ENCODE results near the gene LTB4R2.

The LTB4R2 gene

DNA sequence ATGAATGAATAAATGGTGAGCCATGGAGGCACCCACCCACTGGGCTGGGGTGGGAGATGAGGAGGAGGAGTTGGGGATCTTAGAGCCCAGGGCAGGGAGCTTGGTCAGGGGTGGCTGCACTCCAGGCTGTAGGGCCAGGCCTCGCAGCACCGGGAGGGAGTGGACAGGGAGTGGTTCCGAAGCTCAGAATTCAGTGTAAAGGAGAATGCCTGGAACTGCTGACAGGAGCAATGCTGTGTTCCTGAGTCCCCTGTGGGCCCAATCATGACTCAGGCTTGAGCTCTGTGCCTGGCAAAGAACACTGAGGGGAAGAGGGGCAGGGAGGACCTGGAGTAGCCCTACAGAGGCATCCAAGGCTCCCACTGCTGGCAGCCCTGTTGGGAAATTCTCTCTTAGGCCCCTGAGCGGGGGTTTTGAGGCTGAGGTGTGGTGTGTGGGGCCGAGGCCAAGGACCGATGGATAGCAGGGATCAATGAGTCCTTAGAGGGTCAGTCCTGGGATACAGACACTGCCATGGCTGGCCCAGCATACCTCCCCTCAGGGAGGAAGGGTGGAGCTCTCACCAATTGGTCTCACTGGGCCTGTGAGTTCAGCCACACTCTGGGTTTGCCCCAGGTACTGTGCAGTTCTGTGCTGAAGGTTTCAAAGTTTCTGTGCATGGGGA is 29.0 kb upstream of the LTB4R2 start:
- DNase-seq (ENCODE audit: low read depth, low spot score), result no peak
- H3K27ac ChIP-seq, result no peak overlapping the region
- H3K4me3 ChIP-seq, result no peak overlapping the region
- H3K36me3 ChIP-seq (ENCODE audit: insufficient read depth, low read length), result no peaks in the 10 kb centered on the region
- no peaks in the 10 kb centered on the region for H3K9me3 ChIP-seq (ENCODE audit: low read depth, low read length)
- H3K9ac ChIP-seq (ENCODE audit: insufficient read length), result no peak overlapping the region
- no peak for TF ChIP-seq POLR2AphosphoS5 (IDR thresholded peaks at IDR 0.05; ENCODE audit: borderline replicate concordance, low read depth, low read length)
- no peak for TF ChIP-seq EZH2 (IDR thresholded peaks at IDR 0.05)
- no peak for TF ChIP-seq FOXP2 (optimal IDR thresholded peaks at IDR 0.05; ENCODE audit: control extremely low read depth, extremely low read length, insufficient read depth)

DNA sequence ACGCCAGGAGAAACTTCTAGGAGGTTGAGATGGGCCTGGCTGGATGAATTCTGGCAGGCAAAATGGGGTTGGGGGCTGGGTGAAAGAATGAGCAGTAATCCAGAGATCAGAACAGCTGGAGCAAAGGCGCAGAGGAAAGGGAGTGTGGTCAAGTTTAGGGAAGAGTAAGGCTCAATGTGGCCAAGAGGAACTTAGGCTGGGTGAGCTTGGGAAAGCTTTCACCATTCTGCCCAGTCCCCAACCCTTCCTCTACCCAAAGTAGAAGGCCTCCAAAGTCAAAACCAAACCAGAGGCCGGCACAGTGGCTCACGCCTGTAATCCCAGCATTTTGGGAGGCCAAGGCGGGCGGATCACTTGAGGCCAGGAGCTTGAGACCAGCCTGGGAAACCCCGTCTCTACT is 28.3 kb upstream of the LTB4R2 start:
- DNase-seq (ENCODE audit: low read depth, low spot score), result no peak
- H3K4me3 ChIP-seq, result no peak overlapping the region
- H3K27ac ChIP-seq, result no peak overlapping the region
- H3K9ac ChIP-seq (ENCODE audit: insufficient read length), result no peak overlapping the region
- no peaks in the 10 kb centered on the region for H3K9me3 ChIP-seq (ENCODE audit: low read depth, low read length)
- H3K36me3 ChIP-seq (ENCODE audit: insufficient read depth, low read length), result no peaks in the 10 kb centered on the region
- TF ChIP-seq EZH2 (IDR thresholded peaks at IDR 0.05), result no peak
- no peak for TF ChIP-seq FOXP2 (optimal IDR thresholded peaks at IDR 0.05; ENCODE audit: control extremely low read depth, extremely low read length, insufficient read depth)
- no peak for TF ChIP-seq POLR2AphosphoS5 (IDR thresholded peaks at IDR 0.05; ENCODE audit: borderline replicate concordance, low read depth, low read length)

DNA sequence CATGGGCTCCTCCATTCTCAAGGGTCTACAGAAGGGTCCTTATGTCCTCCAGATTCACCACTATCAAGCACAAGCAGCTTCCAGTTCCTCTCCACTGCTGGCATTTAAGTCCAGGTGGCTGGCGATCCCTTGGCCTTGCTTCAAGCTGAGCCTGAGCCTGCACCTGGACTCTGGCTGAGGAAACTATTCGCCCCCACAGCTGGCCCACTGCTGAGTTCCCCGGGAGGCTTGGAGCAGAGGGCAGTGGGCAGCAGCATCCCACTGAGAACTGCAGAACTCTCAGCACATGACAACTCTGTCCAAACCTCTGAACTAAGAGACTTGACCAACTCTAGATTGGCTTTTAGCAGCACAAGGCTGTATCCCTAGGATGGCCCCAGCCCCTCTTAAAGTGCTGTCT is 27.2 kb upstream of the LTB4R2 start:
- Histone ChIP-seq H3K27ac (no peak overlapping the region), H3K9me3 (ENCODE audit: low read depth, low read length) (no peaks in the 10 kb centered on the region), H3K36me3 (ENCODE audit: insufficient read depth, low read length) (no peaks in the 10 kb centered on the region), H3K4me3 (no peak overlapping the region), H3K9ac (ENCODE audit: insufficient read length) (no peak overlapping the region)
- TF ChIP-seq FOXP2 (optimal IDR thresholded peaks at IDR 0.05; ENCODE audit: control extremely low read depth, extremely low read length, insufficient read depth), result no peak
- no peak for TF ChIP-seq POLR2AphosphoS5 (IDR thresholded peaks at IDR 0.05; ENCODE audit: borderline replicate concordance, low read depth, low read length)
- TF ChIP-seq EZH2 (IDR thresholded peaks at IDR 0.05), result no peak
- no peak for DNase-seq (ENCODE audit: low read depth, low spot score)

DNA sequence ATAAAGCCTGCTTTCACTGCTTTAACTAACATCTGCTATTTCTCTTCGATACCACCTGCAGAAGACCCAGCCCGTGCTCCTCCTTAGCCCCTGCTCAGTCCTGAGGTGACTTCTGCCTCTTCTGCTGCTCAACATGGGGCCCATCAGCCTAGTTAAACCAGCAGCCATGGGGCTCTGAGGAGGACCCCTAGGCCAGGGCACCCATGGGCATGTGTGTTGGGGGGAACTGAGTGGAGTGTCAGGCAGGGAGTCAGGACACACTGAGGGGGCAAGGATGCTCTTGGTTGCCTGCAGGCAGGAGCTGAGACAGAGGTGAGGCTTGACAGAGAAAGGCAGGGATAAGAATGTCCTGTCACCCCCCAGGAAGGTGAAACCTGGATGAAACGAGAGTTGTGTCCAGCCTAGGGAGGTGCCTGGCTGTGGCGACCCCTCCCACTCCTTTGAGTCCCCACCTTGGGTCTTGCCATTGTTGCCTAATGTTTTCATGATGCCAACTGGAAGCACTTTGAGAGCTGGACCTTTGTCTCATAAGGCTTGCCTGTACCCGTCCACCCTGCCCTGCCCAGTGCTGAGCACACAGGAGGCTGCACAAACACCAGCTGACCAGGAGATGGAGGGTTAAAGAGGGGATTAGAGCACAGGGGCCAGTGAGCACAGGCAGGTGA is 26.0 kb upstream of the LTB4R2 start:
- DNase-seq (ENCODE audit: low read depth, low spot score), result no peak
- H3K9ac ChIP-seq (ENCODE audit: insufficient read length), result no peak overlapping the region
- no peak overlapping the region for H3K4me3 ChIP-seq
- H3K27ac ChIP-seq, result no peak overlapping the region
- H3K36me3 ChIP-seq (ENCODE audit: insufficient read depth, low read length), result no peaks in the 10 kb centered on the region
- TF ChIP-seq POLR2AphosphoS5 (IDR thresholded peaks at IDR 0.05; ENCODE audit: borderline replicate concordance, low read depth, low read length), result no peak
- TF ChIP-seq EZH2 (IDR thresholded peaks at IDR 0.05), result no peak
- TF ChIP-seq FOXP2 (optimal IDR thresholded peaks at IDR 0.05; ENCODE audit: control extremely low read depth, extremely low read length, insufficient read depth), result no peak
- no peaks in the 10 kb centered on the region for H3K9me3 ChIP-seq (ENCODE audit: low read depth, low read length)

DNA sequence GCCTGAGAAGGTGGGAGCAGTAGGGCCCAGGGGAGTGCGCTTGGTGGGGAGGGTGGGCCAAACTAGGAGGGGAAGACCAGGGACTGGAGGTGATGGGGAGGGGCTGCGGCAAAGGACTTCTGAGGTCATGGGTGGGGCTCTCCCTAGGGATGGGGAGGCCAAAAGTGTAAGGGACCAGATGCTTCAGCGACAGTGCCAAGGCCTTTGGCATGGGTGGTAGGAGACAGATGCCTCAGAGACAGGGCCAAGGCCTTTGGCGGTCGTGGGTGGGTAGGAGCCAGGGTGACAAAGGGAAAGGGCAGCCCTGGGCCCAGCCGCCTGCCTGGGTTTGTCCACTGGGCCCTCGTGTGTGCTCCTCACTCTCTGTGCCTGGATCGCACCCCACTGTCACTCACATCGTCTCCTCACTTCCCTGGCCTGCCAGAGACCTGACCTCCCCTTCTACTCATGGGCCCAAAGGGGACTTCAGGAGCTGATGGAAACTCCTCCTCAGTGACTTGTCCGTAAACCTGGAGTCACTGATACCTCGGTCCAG is 25.4 kb upstream of the LTB4R2 start:
- no peak for DNase-seq (ENCODE audit: low read depth, low spot score)
- no peaks in the 10 kb centered on the region for H3K36me3 ChIP-seq (ENCODE audit: insufficient read depth, low read length)
- H3K9me3 ChIP-seq (ENCODE audit: low read depth, low read length), result no peaks in the 10 kb centered on the region
- H3K9ac ChIP-seq (ENCODE audit: insufficient read length), result no peak overlapping the region
- H3K4me3 ChIP-seq, result no peak overlapping the region
- TF ChIP-seq POLR2AphosphoS5 (IDR thresholded peaks at IDR 0.05; ENCODE audit: borderline replicate concordance, low read depth, low read length) (no peak), EZH2 (IDR thresholded peaks at IDR 0.05) (no peak), FOXP2 (optimal IDR thresholded peaks at IDR 0.05; ENCODE audit: control extremely low read depth, extremely low read length, insufficient read depth) (no peak)
- H3K27ac ChIP-seq, result no peak overlapping the region

DNA sequence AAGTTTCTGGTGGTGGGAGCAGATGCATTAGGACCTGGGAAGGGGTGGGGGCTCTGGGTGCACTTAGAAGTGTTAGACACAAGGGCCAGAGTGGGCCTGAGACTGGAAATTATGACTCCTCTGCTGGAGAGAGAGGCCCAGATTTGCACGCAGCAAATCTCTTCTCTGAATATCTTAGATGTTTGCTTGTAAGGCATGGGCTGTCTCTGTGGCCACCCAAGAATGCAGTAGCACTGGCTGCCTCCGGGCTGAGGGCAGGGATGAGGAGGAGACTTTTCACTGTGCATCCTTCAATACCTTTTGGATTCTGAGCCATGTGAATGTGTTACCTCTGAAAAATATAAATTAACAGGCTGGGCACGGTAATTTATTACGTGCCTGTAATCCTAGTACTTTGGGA is 24.6 kb upstream of the LTB4R2 start:
- TF ChIP-seq POLR2AphosphoS5 (IDR thresholded peaks at IDR 0.05; ENCODE audit: borderline replicate concordance, low read depth, low read length) (no peak), EZH2 (IDR thresholded peaks at IDR 0.05) (no peak), FOXP2 (optimal IDR thresholded peaks at IDR 0.05; ENCODE audit: control extremely low read depth, extremely low read length, insufficient read depth) (no peak)
- DNase-seq (ENCODE audit: low read depth, low spot score), result no peak
- Histone ChIP-seq H3K9ac (ENCODE audit: insufficient read length) (no peak overlapping the region), H3K36me3 (ENCODE audit: insufficient read depth, low read length) (no peaks in the 10 kb centered on the region), H3K4me3 (no peak overlapping the region), H3K9me3 (ENCODE audit: low read depth, low read length) (no peaks in the 10 kb centered on the region), H3K27ac (no peak overlapping the region)

DNA sequence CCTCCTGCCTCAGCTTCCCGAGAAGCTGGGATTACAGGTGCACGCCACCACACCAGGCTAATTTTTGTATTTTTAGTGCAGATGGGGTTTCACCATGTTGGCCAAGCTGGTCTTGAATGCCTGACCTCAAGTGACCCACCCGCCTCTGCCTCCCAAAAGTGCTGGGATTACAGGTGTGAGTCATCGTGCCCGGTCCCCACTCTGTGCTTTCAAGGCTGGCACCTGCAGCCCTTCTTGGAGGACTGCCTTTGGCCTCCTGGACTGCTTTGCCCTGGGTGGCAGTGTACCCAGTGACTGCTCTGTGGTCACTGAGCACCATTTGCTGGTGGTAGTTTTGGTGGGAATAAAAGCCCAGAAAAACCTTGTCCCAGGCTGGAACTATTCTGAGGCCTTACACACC is 22.9 kb upstream of the LTB4R2 start:
- Histone ChIP-seq H3K4me3 (no peak overlapping the region), H3K27ac (no peak overlapping the region), H3K9me3 (ENCODE audit: low read depth, low read length) (no peaks in the 10 kb centered on the region), H3K36me3 (ENCODE audit: insufficient read depth, low read length) (no peaks in the 10 kb centered on the region), H3K9ac (ENCODE audit: insufficient read length) (no peak overlapping the region)
- no peak for DNase-seq (ENCODE audit: low read depth, low spot score)
- no peak for TF ChIP-seq EZH2 (IDR thresholded peaks at IDR 0.05)
- TF ChIP-seq FOXP2 (optimal IDR thresholded peaks at IDR 0.05; ENCODE audit: control extremely low read depth, extremely low read length, insufficient read depth), result no peak
- TF ChIP-seq POLR2AphosphoS5 (IDR thresholded peaks at IDR 0.05; ENCODE audit: borderline replicate concordance, low read depth, low read length), result no peak

DNA sequence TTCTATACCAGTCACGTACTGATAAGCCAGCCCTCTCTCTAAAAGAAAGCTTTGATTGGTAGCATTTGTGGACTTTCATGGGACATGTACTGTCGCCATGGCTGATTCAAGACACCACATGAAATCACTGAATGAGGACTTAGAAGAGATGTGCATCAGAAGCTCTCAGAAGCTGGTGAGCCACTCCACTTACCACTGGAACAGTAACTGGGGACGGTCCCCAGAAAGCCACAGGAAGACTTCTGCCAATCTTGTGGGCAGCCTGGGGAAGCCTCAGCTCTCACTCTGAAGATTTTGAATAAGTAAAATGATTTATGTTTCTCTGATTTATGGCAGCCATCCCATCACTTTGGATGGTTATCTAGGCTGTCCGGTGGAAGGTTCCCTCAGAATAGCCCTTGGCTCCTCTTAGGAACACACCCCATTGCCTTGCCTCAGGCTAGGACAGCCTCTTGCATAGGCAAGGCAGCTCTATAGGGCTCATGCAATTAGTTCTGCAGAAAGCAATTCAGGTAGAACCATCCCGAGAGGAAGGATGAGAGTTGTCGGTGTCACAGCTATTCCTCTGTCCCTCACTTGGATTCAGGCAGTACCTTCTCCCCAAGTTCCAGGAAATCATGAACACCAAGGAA is 20.2 kb upstream of the LTB4R2 start:
- no peaks in the 10 kb centered on the region for H3K36me3 ChIP-seq (ENCODE audit: insufficient read depth, low read length)
- no peak for DNase-seq (ENCODE audit: low read depth, low spot score)

More for the DNA sequence above, 20.2 kb upstream of the LTB4R2 start:
- Histone ChIP-seq H3K27ac (no peak overlapping the region), H3K4me3 (no peak overlapping the region), H3K9me3 (ENCODE audit: low read depth, low read length) (no peaks in the 10 kb centered on the region), H3K9ac (ENCODE audit: insufficient read length) (no peak overlapping the region)
- TF ChIP-seq POLR2AphosphoS5 (IDR thresholded peaks at IDR 0.05; ENCODE audit: borderline replicate concordance, low read depth, low read length) (no peak), FOXP2 (optimal IDR thresholded peaks at IDR 0.05; ENCODE audit: control extremely low read depth, extremely low read length, insufficient read depth) (no peak), EZH2 (IDR thresholded peaks at IDR 0.05) (no peak)
